OCI-LY1 (cell line): ENCODE measurements around the gene STK24.

Experiments used
- H2AFZ ChIP-seq: fragments of 200-600 bp; sonication (generic), shearing (Covaris generic); 2 replicates; pipeline ENCODE4 v1.6.0; 2014; ENCODE audit warnings: antibody characterized with exemption, mild to moderate bottlenecking, low read length
- H3F3A ChIP-seq: fragments of 200-600 bp; sonication (generic), shearing (Covaris generic); 2 replicates; pipeline ENCODE4 v1.6.0; 2014; ENCODE audit warnings: mild to moderate bottlenecking, antibody characterized with exemption, low read length, moderate library complexity; ENCODE audit not compliant: insufficient read depth
- H3K27ac ChIP-seq: fragments of 200-600 bp; sonication (generic); 2 replicates; pipeline ENCODE4 v1.5.1; 2014; ENCODE audit warnings: low read length, mixed run types, mild to moderate bottlenecking, low read depth; ENCODE audit not compliant: poor library complexity, severe bottlenecking
- H3K27me3 ChIP-seq: fragments of 200-600 bp; sonication (generic); 2 replicates; pipeline ENCODE4 v1.6.0; 2014; ENCODE audit warnings: antibody characterized with exemption, mild to moderate bottlenecking, low read length, moderate library complexity; ENCODE audit not compliant: insufficient read depth
- H3K36me3 ChIP-seq: fragments of 200-600 bp; sonication (generic); 2 replicates; pipeline ENCODE4 v1.6.1; 2014; ENCODE audit warnings: mild to moderate bottlenecking, antibody characterized with exemption, low read length, moderate library complexity, mixed read lengths; ENCODE audit not compliant: insufficient read depth
- H3K4me1 ChIP-seq: fragments of 200-600 bp; sonication (generic); 2 replicates; pipeline ENCODE4 v1.5.1; 2014; ENCODE audit warnings: mild to moderate bottlenecking, low read length, moderate library complexity; ENCODE audit not compliant: insufficient read depth, severe bottlenecking
- H3K4me2 ChIP-seq: fragments of 200-600 bp; sonication (generic), shearing (Covaris generic); 2 replicates; pipeline ENCODE4 v1.6.1; 2014; ENCODE audit warnings: low read length
- H3K4me3 ChIP-seq: fragments of 200-600 bp; sonication (generic); 2 replicates; pipeline ENCODE4 v1.5.1; 2014; ENCODE audit warnings: low read length, low read depth, mild to moderate bottlenecking, mixed read lengths; ENCODE audit not compliant: poor library complexity, severe bottlenecking
- H3K79me2 ChIP-seq: fragments of 200-600 bp; shearing (Covaris generic); 2 replicates; pipeline ENCODE4 v1.6.1; 2016; ENCODE audit warnings: mixed run types, low read length, mixed read lengths; ENCODE audit not compliant: insufficient read depth
- H3K9ac ChIP-seq: fragments of 200-600 bp; sonication (generic), shearing (Covaris generic); 2 replicates; pipeline ENCODE4 v1.6.1; 2014; ENCODE audit warnings: mild to moderate bottlenecking, low read length, mixed read lengths
- H3K9me2 ChIP-seq: fragments of 200-600 bp; sonication (generic), shearing (Covaris generic); 2 replicates; pipeline ENCODE4 v1.6.1; 2014; ENCODE audit warnings: low read depth, mild to moderate bottlenecking, low read length, mixed read lengths
- H3K9me3 ChIP-seq: fragments of 200-600 bp; shearing (Covaris generic); 2 replicates; pipeline ENCODE4 v1.6.1; 2014; ENCODE audit warnings: low read length, mixed read lengths
- H4K20me1 ChIP-seq: fragments of 200-600 bp; sonication (generic), shearing (Covaris generic); 2 replicates; pipeline ENCODE4 v1.6.0; 2016; ENCODE audit warnings: mild to moderate bottlenecking, low read length; ENCODE audit not compliant: insufficient read depth
- EZH2 ChIP-seq: fragments of 200-600 bp; sonication (generic), shearing (Covaris generic); IDR thresholded peaks from 2 replicates; pipeline ENCODE4 v1.8.0; 2017; ENCODE audit warnings: borderline replicate concordance, mixed run types, mild to moderate bottlenecking, antibody characterized with exemption, low read length, moderate library complexity, mixed read lengths
- TF ChIP-seq, protein P1 (sequence below): fragments of 200-600 bp; sonication (generic), shearing (Covaris generic); IDR thresholded peaks from 2 replicates; pipeline ENCODE4 v1.5.1; 2017; ENCODE audit warnings: mild to moderate bottlenecking, antibody characterized with exemption, low read length, moderate library complexity, mixed read lengths

The STK24 gene

DNA sequence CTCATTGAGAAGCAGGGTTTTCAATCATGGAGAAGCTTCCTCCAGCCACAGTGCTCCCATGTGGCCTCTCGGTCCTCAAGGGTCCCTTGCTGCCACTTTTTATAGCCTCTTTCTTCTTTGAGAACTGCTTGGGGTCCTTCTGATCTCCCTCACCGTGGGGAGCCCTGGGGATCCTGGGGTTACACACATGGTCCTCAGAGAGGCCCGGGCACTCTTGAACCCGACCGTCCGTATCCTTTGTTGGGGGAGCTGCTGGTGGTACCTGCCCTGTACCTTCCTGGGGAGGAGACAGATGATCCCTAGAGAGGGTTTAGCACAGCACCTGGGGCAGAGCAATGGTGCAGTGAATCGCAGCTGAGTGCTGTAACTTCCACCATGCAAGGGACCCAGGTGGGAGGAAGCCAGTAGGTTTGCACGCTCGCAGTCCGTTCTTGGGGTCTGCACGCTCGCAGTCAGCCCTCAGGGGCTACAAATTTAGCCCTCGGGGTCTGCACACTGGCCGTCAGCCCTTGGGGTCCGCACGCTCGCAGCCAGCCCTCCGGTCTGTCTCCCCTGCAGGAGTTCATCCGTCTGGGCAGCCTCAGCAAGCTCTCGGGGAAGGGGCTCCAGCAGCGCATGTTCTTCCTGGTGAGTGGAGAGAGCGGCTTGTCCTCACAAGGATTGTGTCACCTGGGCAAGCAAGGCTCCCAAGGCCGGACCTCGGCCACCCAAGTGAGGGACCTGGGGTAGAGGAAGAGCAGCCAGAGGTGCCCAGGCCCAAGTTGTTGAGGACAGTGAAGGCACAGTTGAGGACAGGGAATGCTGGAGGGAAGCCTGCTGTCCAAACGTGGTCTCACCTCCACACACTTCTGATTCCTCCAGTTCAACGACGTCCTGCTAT is 138.4 kb downstream of the STK24 start:
- Histone ChIP-seq H3K9ac (no peak overlapping the region), H3K9me3 (no peaks in the 10 kb centered on the region), H3K36me3 (no peaks in the 10 kb centered on the region), H3F3A (no peaks in the 10 kb centered on the region), H3K4me2 (no peak overlapping the region), H3K27ac (no peak overlapping the region), H3K9me2 (no peaks in the 10 kb centered on the region), H2AFZ (no peak overlapping the region), H4K20me1 (no peaks in the 10 kb centered on the region), H3K79me2 (no peaks in the 10 kb centered on the region), H3K27me3 (0 out of 2 replicates have a peak, but pooled peaks cover 4% of the 10 kb centered on the region), H3K4me3 (no peak overlapping the region), H3K4me1 (no peaks in the 10 kb centered on the region)
- no peak for TF ChIP-seq EZH2
- TF ChIP-seq, protein P1, sequence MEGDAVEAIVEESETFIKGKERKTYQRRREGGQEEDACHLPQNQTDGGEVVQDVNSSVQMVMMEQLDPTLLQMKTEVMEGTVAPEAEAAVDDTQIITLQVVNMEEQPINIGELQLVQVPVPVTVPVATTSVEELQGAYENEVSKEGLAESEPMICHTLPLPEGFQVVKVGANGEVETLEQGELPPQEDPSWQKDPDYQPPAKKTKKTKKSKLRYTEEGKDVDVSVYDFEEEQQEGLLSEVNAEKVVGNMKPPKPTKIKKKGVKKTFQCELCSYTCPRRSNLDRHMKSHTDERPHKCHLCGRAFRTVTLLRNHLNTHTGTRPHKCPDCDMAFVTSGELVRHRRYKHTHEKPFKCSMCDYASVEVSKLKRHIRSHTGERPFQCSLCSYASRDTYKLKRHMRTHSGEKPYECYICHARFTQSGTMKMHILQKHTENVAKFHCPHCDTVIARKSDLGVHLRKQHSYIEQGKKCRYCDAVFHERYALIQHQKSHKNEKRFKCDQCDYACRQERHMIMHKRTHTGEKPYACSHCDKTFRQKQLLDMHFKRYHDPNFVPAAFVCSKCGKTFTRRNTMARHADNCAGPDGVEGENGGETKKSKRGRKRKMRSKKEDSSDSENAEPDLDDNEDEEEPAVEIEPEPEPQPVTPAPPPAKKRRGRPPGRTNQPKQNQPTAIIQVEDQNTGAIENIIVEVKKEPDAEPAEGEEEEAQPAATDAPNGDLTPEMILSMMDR: no peak

DNA sequence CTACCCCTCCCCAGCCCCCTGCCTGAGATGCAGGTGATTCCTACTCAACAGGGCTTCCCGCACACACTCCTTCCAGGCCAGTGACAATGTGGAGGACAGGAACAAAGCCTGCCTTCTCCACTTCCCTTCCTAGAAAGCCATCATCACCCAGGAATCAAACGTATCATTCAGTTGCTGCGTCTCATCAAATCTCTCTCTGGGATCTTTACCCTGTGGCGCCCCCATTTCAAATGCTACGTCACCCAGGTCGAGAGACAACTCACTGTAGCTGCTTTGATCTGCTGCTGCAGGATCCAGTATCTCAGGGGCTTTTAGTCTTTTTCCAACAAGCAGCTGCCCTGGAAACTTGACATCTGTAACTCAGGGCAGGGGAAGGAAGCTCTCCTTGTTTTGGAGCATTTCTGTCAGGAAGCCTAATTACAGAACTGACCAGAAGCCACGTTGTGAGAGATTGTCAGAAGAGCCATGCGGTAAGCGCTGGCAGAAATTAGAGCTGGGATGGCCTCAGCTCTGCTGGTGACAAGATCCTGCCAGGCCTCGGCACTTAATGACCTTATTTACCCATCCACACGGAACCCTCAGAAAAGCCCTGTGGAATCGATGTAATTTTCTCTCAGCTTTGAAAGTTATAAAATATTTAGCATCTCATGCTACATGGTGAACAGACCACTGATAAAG is 140.5 kb downstream of the STK24 start:
- no peaks in the 10 kb centered on the region for H3K9me2 ChIP-seq
- H3K79me2 ChIP-seq: no peaks in the 10 kb centered on the region
- TF ChIP-seq, protein P1: no peak
- no peak for TF ChIP-seq EZH2
- H3K9me3 ChIP-seq: no peaks in the 10 kb centered on the region
- H3K27ac ChIP-seq: no peak overlapping the region
- no peaks in the 10 kb centered on the region; the same call in 1 of the 2 replicates for H3K27me3 ChIP-seq
- H4K20me1 ChIP-seq: no peaks in the 10 kb centered on the region
- no peak overlapping the region for H3K9ac ChIP-seq
- H3K36me3 ChIP-seq: no peaks in the 10 kb centered on the region
- H2AFZ ChIP-seq: no peak overlapping the region
- H3K4me1 ChIP-seq: no peaks in the 10 kb centered on the region
- no peaks in the 10 kb centered on the region for H3F3A ChIP-seq
- no peak overlapping the region for H3K4me3 ChIP-seq
- no peak overlapping the region for H3K4me2 ChIP-seq

DNA sequence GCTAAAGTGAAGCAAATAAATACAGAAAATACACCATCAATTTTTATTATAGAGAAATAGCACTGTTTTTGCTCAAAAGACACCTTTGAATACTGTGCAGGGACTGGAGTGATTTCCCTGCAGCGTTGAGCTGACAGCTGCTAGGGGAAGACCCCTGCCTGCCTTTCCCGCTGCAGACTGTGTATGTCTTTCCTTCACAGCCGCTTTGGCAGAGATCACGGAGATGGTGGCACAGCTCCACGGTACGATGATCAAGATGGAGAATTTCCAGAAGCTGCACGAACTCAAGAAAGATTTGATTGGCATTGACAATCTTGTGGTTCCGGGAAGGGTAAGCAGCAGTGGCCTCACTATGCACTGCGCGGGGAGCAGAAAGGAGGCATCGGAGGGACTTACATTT is 141.5 kb downstream of the STK24 start:
- no peak for TF ChIP-seq EZH2
- TF ChIP-seq, protein P1: no peak
- H3K9me2 ChIP-seq: no peaks in the 10 kb centered on the region
- no peaks in the 10 kb centered on the region for H3K9me3 ChIP-seq

More for the DNA sequence above, 141.5 kb downstream of the STK24 start:
- H3K4me1 ChIP-seq: no peaks in the 10 kb centered on the region
- no peak overlapping the region for H3K4me2 ChIP-seq
- no peaks in the 10 kb centered on the region for H3K36me3 ChIP-seq
- H3K27ac ChIP-seq: no peak overlapping the region
- H4K20me1 ChIP-seq: no peaks in the 10 kb centered on the region
- H3K79me2 ChIP-seq: no peaks in the 10 kb centered on the region
- H3K27me3 ChIP-seq: no peaks in the 10 kb centered on the region; the same call in 1 of the 2 replicates
- no peak overlapping the region for H2AFZ ChIP-seq
- no peak overlapping the region for H3K4me3 ChIP-seq
- H3F3A ChIP-seq: no peaks in the 10 kb centered on the region
- H3K9ac ChIP-seq: no peak overlapping the region
